Sigmoid colon (tissue), 3 donors: ENCODE results near the gene POU6F2.

Source experiments
- POLR2A ChIP-seq, 2 donors: fragments of 450-650 bp; IDR thresholded peaks; one replicate each; pipeline ENCODE4 v1.6.1; 2016; ENCODE audit warnings: antibody characterized with exemption in 2 of 2, mild to moderate bottlenecking in 2 of 2, moderate library complexity in 2 of 2
- TF ChIP-seq, protein P1 (sequence below), 4 experiments: fragments of 450-650 bp in 3 of 4; fragments of 200-600 bp in 1 of 4; IDR thresholded peaks; one replicate each; pipeline ENCODE4 v1.5.1; 2016 to 2019; ENCODE audit warnings: antibody characterized with exemption in 4 of 4, mild to moderate bottlenecking in 3 of 4, moderate library complexity in 2 of 4

DNA sequence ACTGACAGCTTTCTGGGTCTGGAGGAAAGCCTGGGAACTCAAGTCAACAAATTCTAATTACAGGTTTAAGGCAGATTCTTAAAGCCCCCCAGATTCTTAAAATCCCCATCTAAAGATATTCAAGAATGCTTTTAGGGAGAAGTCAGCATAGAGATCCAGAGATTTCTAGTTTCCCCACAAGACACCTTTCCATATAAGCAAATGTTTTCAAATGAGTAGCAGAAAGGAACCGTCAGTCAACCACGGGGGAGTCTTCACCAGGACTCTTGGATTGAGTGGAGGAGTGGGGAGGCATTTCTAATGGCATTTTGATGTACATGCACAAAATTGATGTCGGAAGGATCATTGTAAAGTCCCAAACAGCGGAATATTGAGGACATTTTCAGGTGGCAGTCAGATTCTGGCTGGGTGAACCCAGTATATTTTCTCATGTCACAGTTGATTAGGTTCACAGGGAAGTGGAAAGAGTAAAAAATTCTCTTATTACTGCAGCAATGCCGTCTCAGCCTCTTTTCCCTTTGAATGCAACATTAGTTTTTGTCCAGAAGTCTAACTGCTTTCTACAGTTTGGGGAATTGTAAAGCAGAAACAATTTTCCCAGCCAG is 396.8 kb downstream of the POU6F2 start:
- TF ChIP-seq, protein P1, sequence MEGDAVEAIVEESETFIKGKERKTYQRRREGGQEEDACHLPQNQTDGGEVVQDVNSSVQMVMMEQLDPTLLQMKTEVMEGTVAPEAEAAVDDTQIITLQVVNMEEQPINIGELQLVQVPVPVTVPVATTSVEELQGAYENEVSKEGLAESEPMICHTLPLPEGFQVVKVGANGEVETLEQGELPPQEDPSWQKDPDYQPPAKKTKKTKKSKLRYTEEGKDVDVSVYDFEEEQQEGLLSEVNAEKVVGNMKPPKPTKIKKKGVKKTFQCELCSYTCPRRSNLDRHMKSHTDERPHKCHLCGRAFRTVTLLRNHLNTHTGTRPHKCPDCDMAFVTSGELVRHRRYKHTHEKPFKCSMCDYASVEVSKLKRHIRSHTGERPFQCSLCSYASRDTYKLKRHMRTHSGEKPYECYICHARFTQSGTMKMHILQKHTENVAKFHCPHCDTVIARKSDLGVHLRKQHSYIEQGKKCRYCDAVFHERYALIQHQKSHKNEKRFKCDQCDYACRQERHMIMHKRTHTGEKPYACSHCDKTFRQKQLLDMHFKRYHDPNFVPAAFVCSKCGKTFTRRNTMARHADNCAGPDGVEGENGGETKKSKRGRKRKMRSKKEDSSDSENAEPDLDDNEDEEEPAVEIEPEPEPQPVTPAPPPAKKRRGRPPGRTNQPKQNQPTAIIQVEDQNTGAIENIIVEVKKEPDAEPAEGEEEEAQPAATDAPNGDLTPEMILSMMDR (IDR thresholded peaks at IDR 0.05), result no peak
- no peak for TF ChIP-seq POLR2A (IDR thresholded peaks at IDR 0.05)
